Smooth muscle cell of trachea (primary cell): ENCODE measurements around the gene ZNF283. TPM values are rescaled to one million over a fixed set of nuclear protein-coding genes. Genes with fewer than 3 reads are reported as not detected.

ENCODE experiments used
- total RNA-seq: library from RNA; depleted of rRNA; stranded (reverse); fragments of >200 nt; gene quantifications from 2 replicates; pipeline ENCODE4 v1.2.1, GENCODE V29; 2014

ZNF283 gene
- 12.6 and 16.6 TPM in 2 replicates for total RNA-seq

DNA sequence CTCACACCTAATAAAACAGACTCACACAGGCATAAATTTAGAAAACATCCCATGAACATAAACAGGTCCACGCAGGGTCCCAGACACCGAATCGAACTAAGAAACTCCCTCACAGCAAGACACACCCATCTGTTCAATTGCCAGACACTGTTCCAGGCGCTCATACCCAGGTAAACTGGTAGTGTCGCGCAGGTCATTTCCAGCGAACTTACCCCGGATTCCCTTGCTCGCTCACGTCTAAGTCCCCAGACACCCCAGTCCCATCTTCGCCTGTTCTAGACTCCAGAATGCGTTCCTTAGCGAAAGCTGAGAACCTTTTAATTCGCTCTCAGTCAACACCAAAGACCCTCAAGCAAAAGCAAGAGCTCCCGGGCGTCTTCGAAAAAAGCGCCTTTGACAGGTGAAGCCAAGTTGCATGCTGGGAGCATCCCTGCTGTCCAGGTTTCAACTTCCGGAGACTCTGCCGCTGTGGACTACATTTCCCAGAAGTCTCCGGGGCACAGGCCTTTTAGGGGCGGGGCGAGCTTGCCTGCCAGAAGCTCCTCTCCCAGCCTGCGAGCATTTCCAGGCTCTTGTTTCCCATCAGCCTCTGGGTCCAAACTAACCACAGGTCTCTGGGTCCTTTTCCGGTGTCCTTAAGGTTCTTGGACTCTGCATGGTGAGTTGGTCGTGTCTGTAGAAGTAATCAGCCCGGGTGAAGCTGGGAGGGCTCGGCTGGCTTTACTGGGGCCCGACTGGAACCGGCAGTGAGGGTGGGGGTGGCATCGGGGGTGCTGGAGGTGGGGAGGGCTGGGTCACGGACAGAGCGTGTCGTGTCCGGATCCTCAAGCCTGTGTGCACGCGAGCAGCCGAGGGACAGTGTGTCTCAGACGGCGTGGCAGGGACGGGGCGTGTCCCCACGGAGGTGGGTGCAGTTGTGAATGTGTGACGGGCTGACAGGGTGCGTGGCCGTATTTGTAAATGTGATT is at the start of gene ZNF283:
TSS of gene ZNF283 (plus strand) at position 535 of the 968 bp plus-strand sequence. CDS start 6,184 bp downstream, outside the sequence.

DNA sequence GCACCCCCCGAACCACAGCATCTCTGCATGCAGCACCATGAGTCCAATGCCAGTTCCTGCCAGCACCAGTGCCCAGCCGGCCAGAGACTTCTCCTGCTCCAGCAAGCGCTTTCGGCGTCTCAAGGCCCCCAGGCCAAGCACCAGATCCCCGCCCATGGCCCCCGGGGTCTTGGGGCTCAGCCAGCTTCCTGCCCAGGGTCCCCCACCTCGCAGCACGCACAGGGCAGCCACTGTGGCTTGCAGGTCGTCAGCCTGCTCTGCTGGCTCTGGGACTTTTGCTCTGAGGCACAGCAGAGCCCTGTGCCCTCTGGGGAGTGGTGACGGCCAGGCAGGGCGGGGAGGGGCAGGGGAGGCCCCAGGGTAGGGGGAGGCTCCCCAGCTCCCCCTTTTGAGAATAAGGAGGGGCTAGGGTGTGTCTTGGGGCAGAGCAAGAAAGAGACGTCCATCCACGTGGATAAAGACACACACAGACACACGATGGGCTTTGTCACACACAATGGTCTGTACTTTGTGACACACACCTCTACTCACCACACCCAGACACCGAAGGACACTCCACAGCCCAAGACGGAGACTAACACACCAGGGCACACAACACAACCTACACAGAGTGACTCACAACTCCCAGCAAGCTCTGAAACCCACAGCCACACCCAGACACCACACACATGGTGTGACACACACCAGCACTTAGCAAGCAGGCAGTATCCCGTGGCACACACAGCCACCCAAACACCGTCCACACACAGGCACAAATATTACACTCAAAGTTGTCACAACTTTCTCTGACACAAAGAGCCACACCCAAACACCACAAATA is 46.2 kb upstream of the ZNF283 start, which contains the start of gene KCNN4:
TSS of gene KCNN4 (minus strand) at position 268 of the 820 bp plus-strand sequence. CDS start at position 156, 112 bp downstream.

DNA sequence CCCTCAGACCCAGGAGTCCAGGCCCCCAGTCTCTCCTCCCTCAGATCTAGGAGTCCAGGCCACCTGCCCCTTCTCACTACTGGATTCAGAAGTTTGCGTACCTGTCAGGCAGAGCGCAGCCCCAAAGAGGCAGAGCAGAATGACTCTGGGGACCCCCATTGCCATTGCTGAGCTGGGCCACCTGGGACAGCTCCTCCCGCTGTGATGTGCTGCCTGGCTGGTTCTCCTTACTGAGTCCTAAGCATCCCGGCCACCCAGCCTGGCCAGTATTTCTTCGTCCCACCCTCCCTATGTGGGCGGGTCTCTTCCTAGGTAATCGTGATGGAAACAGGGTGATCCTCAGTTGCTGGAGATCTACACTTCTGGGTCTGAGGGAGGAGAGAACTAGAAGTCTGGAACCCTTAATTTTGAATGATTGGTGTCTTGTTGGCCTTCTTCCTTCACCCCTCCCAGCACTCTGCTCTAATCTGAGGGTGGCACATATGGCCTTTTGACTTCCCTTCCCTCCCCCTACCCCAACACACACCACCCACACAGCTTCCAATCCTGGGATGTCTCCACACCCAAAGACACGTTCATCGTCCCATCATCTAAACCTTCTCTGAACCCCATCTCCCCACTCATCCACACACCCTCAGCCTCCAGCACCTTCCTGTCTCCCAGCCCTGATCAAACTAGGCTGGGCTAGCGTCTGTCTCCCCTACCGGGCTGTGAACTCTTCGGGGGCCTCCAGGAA is 24.7 kb upstream of the ZNF283 start, which contains the start of gene LYPD5:
TSS of gene LYPD5 (minus strand) at position 232 of the 736 bp plus-strand sequence. CDS start at position 165, 67 bp downstream.

DNA sequence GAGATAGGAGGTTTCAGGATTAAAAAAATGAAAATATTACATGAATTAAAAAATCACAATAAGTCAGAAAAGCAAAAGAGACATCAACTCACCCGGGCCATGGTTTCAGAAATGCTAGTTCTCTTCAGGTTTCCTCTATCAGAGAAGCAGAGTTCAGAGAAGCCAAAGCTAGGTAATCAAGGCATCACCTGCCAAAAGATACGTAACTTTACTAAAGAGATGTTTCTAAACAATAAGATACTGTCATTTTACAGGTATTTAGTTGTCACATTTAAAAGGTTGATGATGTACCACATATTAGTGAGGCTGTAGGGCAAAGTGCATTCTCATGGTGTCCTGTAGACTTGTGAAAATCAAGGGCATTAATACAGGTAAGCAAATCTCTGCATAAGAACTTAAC is 56.7 kb downstream of the ZNF283 start, which contains the start of gene ZNF404:
TSS of gene ZNF404 (minus strand) at position 101 of the 400 bp plus-strand sequence.

Other genes with a start within 250 kb of the ZNF283 start
- 11.4 and 11.8 TPM in 2 replicates for gene IRGQ, start 231.2 kb upstream of the ZNF283 start, total RNA-seq
- 9.3 and 13.4 TPM in 2 replicates for gene ZNF576, start 230.7 kb upstream of the ZNF283 start, total RNA-seq
- 0.17 TPM in 1 of 2 replicates, not detected in the other for gene SRRM5, start 215.2 kb upstream of the ZNF283 start, total RNA-seq
- gene ZNF428, start 207.7 kb upstream of the ZNF283 start, total RNA-seq = 27.8 and 50.4 TPM in 2 replicates
- 3.8 and 11.6 TPM in 2 replicates for gene CADM4, start 187.5 kb upstream of the ZNF283 start, total RNA-seq
- gene PLAUR, start 157.2 kb upstream of the ZNF283 start, total RNA-seq = 62.7 and 90.9 TPM in 2 replicates
- gene IRGC, start 111.2 kb upstream of the ZNF283 start, total RNA-seq = under 0.01 TPM in 1 of 2 replicates, not detected in the other
- 8.6 and 9.3 TPM in 2 replicates for gene SMG9, start 72.4 kb upstream of the ZNF283 start, total RNA-seq
- gene KCNN4, start 46.3 kb upstream of the ZNF283 start, total RNA-seq = 1.0 and 2.6 TPM in 2 replicates
- 1.7 TPM in 1 of 2 replicates, not detected in the other for gene LYPD5, start 24.9 kb upstream of the ZNF283 start, total RNA-seq
- 4.5 and 6.1 TPM in 2 replicates for gene ZNF404, start 56.6 kb downstream of the ZNF283 start, total RNA-seq
- 18.8 and 22.7 TPM in 2 replicates for gene ZNF45, start 108.0 kb downstream of the ZNF283 start, total RNA-seq
- 12.9 and 20.5 TPM in 2 replicates for gene ZNF221, start 123.9 kb downstream of the ZNF283 start, total RNA-seq
- 8.6 and 10.9 TPM in 2 replicates for gene ZNF155, start 156.9 kb downstream of the ZNF283 start, total RNA-seq
- gene ZNF230, start 175.6 kb downstream of the ZNF283 start, total RNA-seq = 3.8 and 4.8 TPM in 2 replicates
- 4.8 and 8.1 TPM in 2 replicates for gene ZNF222, start 198.1 kb downstream of the ZNF283 start, total RNA-seq
- 6.3 and 9.3 TPM in 2 replicates for gene ZNF223, start 224.7 kb downstream of the ZNF283 start, total RNA-seq
- 3.3 and 3.8 TPM in 2 replicates for gene ZNF284, start 244.8 kb downstream of the ZNF283 start, total RNA-seq